NCI-H345 (cell line): ENCODE measurements around the gene APOM.

ENCODE experiments used
- DNase-seq: peaks from one replicate; lab custom pipeline; 2025; lab: John Stamatoyannopoulos, UW

APOM gene

GRCh38 chr6:31631209-31631608 is 24.5 kb upstream of the APOM start:
- DNase-seq, result no peak

DNA sequence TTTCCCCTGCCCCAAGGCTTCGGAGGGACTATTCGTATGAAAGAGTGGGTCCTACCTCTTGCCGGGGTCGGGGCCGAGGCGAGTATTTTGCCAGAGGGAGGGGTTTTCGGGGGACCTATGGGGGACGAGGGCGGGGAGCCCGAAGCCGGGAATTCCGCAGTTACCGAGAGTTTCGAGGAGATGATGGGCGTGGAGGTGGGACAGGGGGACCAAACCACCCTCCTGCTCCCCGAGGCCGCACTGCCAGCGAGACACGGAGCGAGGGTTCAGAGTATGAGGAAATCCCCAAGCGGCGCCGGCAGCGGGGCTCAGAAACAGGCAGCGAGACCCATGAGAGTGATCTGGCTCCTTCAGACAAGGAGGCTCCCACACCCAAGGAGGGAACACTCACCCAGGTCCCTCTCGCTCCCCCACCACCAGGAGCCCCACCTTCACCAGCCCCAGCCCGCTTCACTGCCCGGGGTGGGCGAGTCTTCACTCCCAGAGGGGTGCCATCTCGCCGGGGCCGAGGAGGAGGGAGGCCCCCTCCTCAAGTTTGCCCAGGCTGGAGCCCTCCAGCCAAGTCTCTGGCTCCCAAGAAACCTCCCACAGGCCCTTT is 23.9 kb upstream of the APOM start:
- no peak for DNase-seq

DNA sequence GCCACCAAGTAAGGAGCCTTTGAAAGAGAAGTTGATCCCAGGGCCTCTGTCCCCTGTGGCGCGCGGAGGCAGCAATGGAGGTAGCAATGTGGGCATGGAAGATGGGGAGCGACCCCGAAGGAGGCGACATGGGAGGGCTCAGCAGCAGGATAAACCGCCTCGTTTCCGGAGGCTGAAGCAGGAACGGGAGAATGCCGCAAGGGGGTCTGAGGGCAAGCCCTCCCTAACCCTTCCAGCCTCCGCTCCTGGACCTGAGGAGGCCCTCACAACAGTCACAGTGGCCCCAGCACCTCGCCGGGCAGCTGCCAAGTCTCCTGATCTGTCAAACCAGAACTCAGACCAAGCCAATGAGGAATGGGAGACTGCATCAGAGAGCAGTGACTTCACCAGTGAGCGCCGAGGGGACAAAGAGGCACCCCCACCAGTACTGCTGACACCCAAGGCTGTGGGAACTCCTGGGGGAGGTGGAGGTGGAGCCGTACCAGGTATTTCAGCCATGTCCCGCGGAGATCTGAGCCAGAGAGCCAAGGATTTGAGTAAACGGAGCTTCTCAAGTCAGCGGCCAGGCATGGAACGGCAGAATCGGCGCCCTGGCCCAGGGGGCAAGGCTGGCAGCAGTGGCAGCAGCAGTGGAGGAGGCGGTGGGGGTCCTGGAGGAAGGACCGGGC is 23.3 kb upstream of the APOM start:
- DNase-seq, result no peak

DNA sequence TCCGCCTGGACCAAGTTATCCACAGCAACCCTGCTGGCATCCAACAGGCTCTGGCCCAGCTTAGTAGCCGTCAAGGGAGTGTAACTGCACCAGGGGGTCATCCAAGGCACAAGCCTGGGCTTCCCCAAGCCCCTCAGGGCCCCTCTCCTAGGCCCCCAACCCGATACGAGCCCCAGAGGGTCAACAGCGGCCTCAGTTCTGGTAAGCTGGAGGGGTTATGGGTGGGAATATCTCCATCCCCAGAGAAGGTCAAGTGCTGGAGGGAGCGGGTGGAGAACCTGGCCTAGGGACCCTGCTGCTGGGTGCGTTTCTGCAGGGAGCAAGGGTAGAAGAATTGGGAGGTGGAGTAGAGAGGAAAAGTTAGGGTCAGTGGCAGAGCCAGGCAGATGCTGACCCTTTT is 22.2 kb upstream of the APOM start:
- no peak for DNase-seq

GRCh38 chr6:31634131-31634530 is 21.6 kb upstream of the APOM start:
- DNase-seq, result no peak

- DNase-seq, result no peak
Observed at GRCh38 chr6:31634969-31635575, 20.6 kb upstream of the APOM start.

- DNase-seq, result no peak
Observed at GRCh38 chr6:31636698-31637596, 18.7 kb upstream of the APOM start.

DNA sequence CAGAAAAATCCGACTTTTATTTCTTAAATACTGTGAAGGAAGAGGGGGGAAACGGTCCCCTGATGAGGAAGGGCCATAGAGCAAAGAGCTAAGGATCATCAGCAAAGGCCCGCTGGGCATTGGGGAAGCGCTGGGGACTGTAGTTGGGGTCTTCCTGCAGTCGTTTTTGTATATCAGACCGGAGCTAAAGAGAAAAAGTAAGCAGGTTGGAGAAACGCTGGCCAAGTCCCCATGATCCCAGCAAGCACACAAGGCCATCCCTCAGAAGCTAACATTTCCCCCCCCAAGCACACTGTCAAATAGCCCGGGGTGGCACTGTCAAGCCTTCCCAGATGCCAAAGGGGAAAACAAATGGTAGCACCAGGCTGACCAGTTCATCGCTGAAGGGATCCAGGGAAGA is 16.7 kb upstream of the APOM start:
- no peak for DNase-seq

DNA sequence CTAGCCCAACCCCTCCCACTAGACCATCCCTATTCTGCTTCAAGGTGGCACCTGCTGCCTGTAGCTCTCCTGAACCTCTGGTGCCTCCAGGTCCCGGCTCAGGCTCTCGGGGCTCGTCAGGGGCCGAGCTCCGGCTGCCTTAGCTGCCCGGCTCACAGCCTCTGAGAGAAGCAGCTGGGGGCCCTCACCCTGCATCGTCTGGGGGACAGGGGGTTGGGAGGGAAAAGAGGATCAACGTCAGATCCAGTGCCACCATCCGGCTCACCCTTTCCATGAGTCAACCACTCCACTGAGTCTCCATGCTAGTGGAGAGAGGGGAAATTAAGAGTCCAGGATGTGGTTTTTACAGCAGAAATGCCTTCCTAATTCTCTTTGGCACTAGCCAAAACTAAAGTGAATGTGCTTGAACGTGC is 16.2 kb upstream of the APOM start:
- no peak for DNase-seq

DNA sequence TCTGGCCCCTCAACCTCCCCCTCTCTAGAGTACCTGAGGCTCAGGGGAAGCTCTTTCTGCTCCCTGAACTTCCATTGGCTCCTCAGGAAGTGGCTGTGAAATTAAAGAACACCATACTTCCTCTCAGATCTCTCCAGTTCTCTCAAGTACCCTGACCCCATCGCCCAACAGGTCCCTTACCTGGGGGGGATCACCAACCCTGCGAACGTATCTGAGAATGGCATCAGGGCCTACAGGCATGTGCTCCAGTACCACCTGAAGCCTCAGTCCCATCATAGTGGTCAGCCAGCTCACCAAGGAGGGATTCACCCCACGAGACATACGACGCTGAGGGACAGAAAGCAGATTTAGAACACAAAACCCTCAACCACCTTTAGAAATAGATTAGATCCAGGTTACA is 15.1 kb upstream of the APOM start:
- DNase-seq, result no peak

- no peak for DNase-seq
Observed at GRCh38 chr6:31641370-31641769, 14.3 kb upstream of the APOM start.

GRCh38 chr6:31642798-31643570 is 12.7 kb upstream of the APOM start:
- no peak for DNase-seq

DNA sequence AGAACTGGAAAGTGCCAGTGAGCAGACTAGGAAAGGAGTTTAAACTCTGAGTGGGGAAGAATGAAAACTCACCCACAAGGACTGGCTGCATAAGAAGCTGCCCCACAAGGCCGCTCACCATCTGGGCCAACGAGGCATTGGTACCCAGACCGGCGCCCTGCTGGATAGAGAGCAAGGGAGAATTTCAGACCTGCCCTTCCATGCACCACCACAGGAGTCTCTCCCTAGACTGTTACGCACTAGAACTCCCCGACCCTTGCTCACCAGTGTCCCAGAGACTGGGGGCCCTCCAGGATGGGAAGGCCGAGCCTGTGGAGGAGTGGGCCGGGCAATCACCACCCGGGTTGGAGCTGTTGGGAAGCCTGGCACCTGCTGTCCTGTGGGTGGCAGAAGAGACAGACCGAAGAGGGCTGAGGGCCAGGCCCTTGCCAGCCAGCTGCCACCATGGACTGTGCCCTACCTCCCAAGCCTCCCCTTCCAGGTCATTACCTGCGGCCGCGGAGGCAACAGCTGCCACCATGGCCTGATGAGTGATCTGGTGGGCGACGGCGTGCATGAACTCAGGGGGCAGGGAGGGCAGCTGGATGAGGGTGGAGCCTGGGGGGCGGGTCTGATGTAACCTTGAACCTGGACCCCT is 11.8 kb upstream of the APOM start:
- DNase-seq, result no peak

- DNase-seq, result no peak
Observed at GRCh38 chr6:31645325-31645724, 10.4 kb upstream of the APOM start.

- DNase-seq, result peak; percentile 79
Observed at GRCh38 chr6:31651602-31652191, 4.0 kb upstream of the APOM start.

GRCh38 chr6:31652925-31653724 is 2.6 kb upstream of the APOM start:
- peak; percentile 96 for DNase-seq

- no peak for DNase-seq
Observed at GRCh38 chr6:31654574-31655348, 933 bp upstream of the APOM start.

DNA sequence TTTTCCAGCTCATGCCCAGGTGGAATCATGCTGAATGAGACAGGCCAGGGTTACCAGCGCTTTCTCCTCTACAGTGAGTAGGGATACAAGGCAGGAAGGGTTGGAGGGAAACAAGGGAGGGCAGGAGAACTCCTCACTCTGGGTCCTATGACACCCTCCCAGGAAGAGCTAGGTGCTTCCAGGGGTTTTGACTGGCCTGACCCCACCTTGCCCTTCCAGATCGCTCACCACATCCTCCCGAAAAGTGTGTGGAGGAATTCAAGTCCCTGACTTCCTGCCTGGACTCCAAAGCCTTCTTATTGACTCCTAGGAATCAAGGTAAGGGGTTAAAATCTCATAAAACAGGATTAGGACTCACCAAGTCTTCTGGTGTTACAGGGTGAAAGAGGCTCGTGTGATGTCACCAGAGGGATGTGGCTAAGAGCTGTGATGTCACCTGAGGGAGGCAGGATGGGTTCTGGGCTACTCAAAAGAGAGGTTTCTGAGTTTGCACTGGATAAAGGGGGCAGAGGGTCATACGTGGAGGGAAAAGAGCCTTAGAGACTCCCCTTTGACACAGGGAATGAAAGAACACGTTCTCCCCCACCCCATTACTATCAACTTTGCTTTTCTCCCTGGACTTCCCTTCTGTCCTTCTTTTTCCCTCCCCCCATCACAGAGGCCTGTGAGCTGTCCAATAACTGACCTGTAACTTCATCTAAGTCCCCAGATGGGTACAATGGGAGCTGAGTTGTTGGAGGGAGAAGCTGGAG is 1.9 kb downstream of the APOM start:
- DNase-seq, result no peak
